ENCODE measurements around the gene ZNF331. TPM values are rescaled to one million over a fixed set of nuclear protein-coding genes. Genes with fewer than 3 reads are reported as not detected.

ZNF331 gene
- total and polyA plus RNA-seq, 2 of the 4 experiments (the other 2 are of a cell fraction) = 6.6 to 11.1 TPM

GRCh38 chr19:53531457-53531856 lies 6.5 kb upstream of the ZNF331 start:
- dilution Hi-C loops (cut with HindIII; ENCODE audit: low sequenced_read_pairs, unreplicated experiment) = no loop called here

More at GRCh38 chr19:53531457-53531856, 6.5 kb upstream of the ZNF331 start:
- CTCF ChIA-PET = no interaction called here
- Histone ChIP-seq H2BK15ac (ENCODE audit: low read depth, low read length) (no peak overlapping the region), H3K4me1 (ENCODE audit: control insufficient read depth, insufficient read depth, low read length) (no peaks in the 10 kb centered on the region), H2AK9ac (replicated peaks; ENCODE audit: low read depth, low read length, poor library complexity) (no peak overlapping the region), H3K4me2 (ENCODE audit: low read depth, low read length) (no peak overlapping the region), H2BK5ac (ENCODE audit: low read depth, low read length, poor library complexity, severe bottlenecking) (no peak overlapping the region), H4K91ac (ENCODE audit: insufficient read depth, low read depth, low read length) (no peak overlapping the region), H3K23ac (ENCODE audit: low read depth, low read length) (no peak overlapping the region), H3K4ac (ENCODE audit: low read depth, low read length) (no peak overlapping the region), H4K5ac (ENCODE audit: low read depth, low read length) (no peak overlapping the region), H3K14ac (replicated peaks; ENCODE audit: low read depth, low read length) (no peak overlapping the region), H3K36me3 (ENCODE audit: control insufficient read depth, insufficient read depth, low read length) (no peaks in the 10 kb centered on the region), H3K79me1 (ENCODE audit: low read depth in 1 of 2, low read length in 2 of 2) (no peaks in the 10 kb centered on the region), H3K56ac (ENCODE audit: extremely low read depth, insufficient read depth, low read length) (no peak overlapping the region), H4K8ac (ENCODE audit: low read depth in 2 of 2, low read length in 2 of 2) (no peak overlapping the region), H2BK20ac (ENCODE audit: low read depth, low read length) (no peak overlapping the region), H3K27ac (ENCODE audit: insufficient read depth, low read length) (no peak overlapping the region), H3K18ac (ENCODE audit: low read depth, low read length) (no peak overlapping the region), H3K9me1 (ENCODE audit: insufficient read depth, low read length) (no peaks in the 10 kb centered on the region), H3K4me3 (ENCODE audit: insufficient read depth, low read depth, low read length) (no peak overlapping the region), H3K9me3 (ENCODE audit: control insufficient read depth, insufficient read depth, low read length) (no peaks in the 10 kb centered on the region), H2BK120ac (ENCODE audit: low read depth, low read length) (no peak overlapping the region), H4K20me1 (ENCODE audit: insufficient read depth, low read length) (no peaks in the 10 kb centered on the region), H2AFZ (replicated peaks; ENCODE audit: low read length, poor library complexity) (no peak overlapping the region), H3K9ac (ENCODE audit: low read depth, low read length) (no peak overlapping the region), H3K27me3 (ENCODE audit: control insufficient read depth, insufficient read depth, low read length) (no peaks in the 10 kb centered on the region), H2AK5ac (ENCODE audit: low read depth, low read length) (no peak overlapping the region)
- ATAC-seq (ENCODE audit: low read depth) (no peak), DNase-seq (no peak)
- no TSS peak for BruUV-seq (replicated peaks)
- WGBS, 2 experiments (ENCODE audit: extremely low coverage in 2 of 2, insufficient read length in 1 of 2) = no CpG with 5 or more reads among the region's 4 CpGs
- TF ChIP-seq ELK1 (IDR thresholded peaks at IDR 0.05; ENCODE audit: borderline replicate concordance, low read depth, low read length) = no peak
- TF ChIP-seq NFE2L2 (IDR thresholded peaks at IDR 0.05; ENCODE audit: low read depth, low read length) = no peak
- no peak for TF ChIP-seq USF2 (IDR thresholded peaks at IDR 0.05; ENCODE audit: low read depth, low read length)
- TF ChIP-seq FOS (IDR thresholded peaks at IDR 0.05; ENCODE audit: low read depth, low read length) = no peak
- TF ChIP-seq POLR2A (IDR thresholded peaks at IDR 0.05; ENCODE audit: low read depth, low read length) = no peak
- no peak for TF ChIP-seq CTCF (conservative IDR thresholded peaks at IDR 0.05; ENCODE audit: low read depth, low read length)
- TF ChIP-seq CHD1 (IDR thresholded peaks at IDR 0.05; ENCODE audit: low read depth, low read length) = no peak
- TF ChIP-seq MXI1 (IDR thresholded peaks at IDR 0.05; ENCODE audit: borderline replicate concordance, low read depth, low read length) = no peak
- TF ChIP-seq MAZ (IDR thresholded peaks at IDR 0.05; ENCODE audit: borderline replicate concordance, low read depth, low read length) = no peak
- TF ChIP-seq RFX5 (IDR thresholded peaks at IDR 0.05; ENCODE audit: low read depth, low read length) = no peak
- no peak for TF ChIP-seq BHLHE40 (IDR thresholded peaks at IDR 0.05; ENCODE audit: low read depth, low read length)
- no peak for TF ChIP-seq RCOR1 (IDR thresholded peaks at IDR 0.05; ENCODE audit: insufficient replicate concordance, low read length)
- TF ChIP-seq RAD21 (IDR thresholded peaks at IDR 0.05; ENCODE audit: low read length) = no peak
- no peak for TF ChIP-seq CEBPB (IDR thresholded peaks at IDR 0.05; ENCODE audit: low read depth, low read length)
- POLR2A ChIA-PET (ENCODE audit: unreplicated experiment) = no interaction called here
- intact Hi-C loops (cut with micrococcal nuclease) = no loop called here
- in situ Hi-C loops (cut with MboI; ENCODE audit: low sequenced_read_pairs) = no loop called here

Measured in IMR-90 (cell line).